Panc1 (cell line): ENCODE measurements around the gene HBS1L. TPM values are rescaled to one million over a fixed set of nuclear protein-coding genes. Genes with fewer than 3 reads are reported as not detected.

Experiments used
- ATAC-seq: fragments of 200-7000 bp; cut with Tn5 transposase; 2 replicates; pipeline ENCODE4 v1.9.1; 2020; ENCODE audit warnings: mild to moderate bottlenecking, moderate library complexity
- BruUV-seq: library from RNA; stranded (reverse); fragments of 400-500 nt; replicated peaks from 2 replicates; lab custom pipeline; 2021; lab: Mats Ljungman, UMichigan
- CTCF ChIA-PET: fragments of 300-600 bp; sonication (Branson Sonifier 250); formaldehyde crosslinking; loops from one replicate; lab custom pipeline; 2022; ENCODE audit warnings: antibody characterized with exemption; lab: Charles Lee
- POLR2A ChIA-PET: fragments of 300-600 bp; sonication (Branson Sonifier 250); formaldehyde crosslinking; loops from one replicate; lab custom pipeline; 2022; ENCODE audit warnings: antibody characterized with exemption; lab: Charles Lee
- DNase-seq: peaks from one replicate; pipeline ENCODE4 v3.0.0-alpha.2; 2010; ENCODE audit warnings: low read depth, low spot score
- H3K27ac ChIP-seq: 2 replicates; pipeline ENCODE4 v1.5.1; 2011; ENCODE audit warnings: mild to moderate bottlenecking, low read length, inconsistent platforms
- H3K27me3 ChIP-seq: fragments of 200-500 bp; sonication (Bioruptor generic); 2 replicates; pipeline ENCODE4 v1.6.0; 2014; ENCODE audit warnings: low read length, inconsistent platforms; ENCODE audit not compliant: control insufficient read depth, insufficient read depth
- H3K36me3 ChIP-seq: fragments of 200-500 bp; sonication (Bioruptor generic); 2 replicates; pipeline ENCODE4 v1.5.1; 2014; ENCODE audit warnings: inconsistent platforms, mild to moderate bottlenecking, low read length, moderate library complexity; ENCODE audit not compliant: control insufficient read depth, insufficient read depth
- H3K4me1 ChIP-seq: 2 replicates; pipeline ENCODE4 v1.5.1; 2011; ENCODE audit warnings: inconsistent platforms, mild to moderate bottlenecking, low read length, moderate library complexity; ENCODE audit not compliant: control insufficient read depth, insufficient read depth
- H3K4me3 ChIP-seq, 2 experiments: 2 replicates each; pipeline ENCODE4 v1.5.1; 2011 to 2012; ENCODE audit warnings: low read depth in 2 of 2, low read length in 2 of 2, mild to moderate bottlenecking in 2 of 2, inconsistent platforms in 1 of 2, moderate library complexity in 1 of 2
- H3K9me3 ChIP-seq: fragments of 200-500 bp; sonication (Bioruptor generic); 2 replicates; pipeline ENCODE4 v1.5.1; 2014; ENCODE audit warnings: low read depth, mild to moderate bottlenecking, inconsistent platforms, low read length, moderate library complexity; ENCODE audit not compliant: control insufficient read depth, insufficient read depth
- CTCF ChIP-seq: fragments of 450-650 bp; IDR thresholded peaks from 2 replicates; pipeline ENCODE4 v1.5.1; 2017; ENCODE audit warnings: mild to moderate bottlenecking
- POLR2AphosphoS5 ChIP-seq: IDR thresholded peaks from 2 replicates; pipeline ENCODE4 v1.6.1; 2012; ENCODE audit warnings: mild to moderate bottlenecking, low read depth, low read length, moderate library complexity
- REST ChIP-seq, 2 experiments: IDR thresholded peaks; 2 replicates each; pipeline ENCODE4 v1.6.1; 2011 to 2012; ENCODE audit warnings: low read depth in 2 of 2, control low read depth in 1 of 2, low read length in 1 of 2, mild to moderate bottlenecking in 1 of 2, moderate library complexity in 1 of 2; ENCODE audit not compliant: insufficient read depth in 1 of 2
- SIN3A ChIP-seq: IDR thresholded peaks from 2 replicates; pipeline ENCODE4 v1.6.1; 2012; ENCODE audit warnings: low read depth, mild to moderate bottlenecking, low read length, moderate library complexity, borderline replicate concordance; ENCODE audit not compliant: insufficient read depth
- TCF7L2 ChIP-seq: IDR thresholded peaks from 2 replicates; pipeline ENCODE4 v1.6.1; 2011; ENCODE audit warnings: mild to moderate bottlenecking, low read depth, low read length, inconsistent platforms
- in situ Hi-C: cut with HindIII; loops from 2 replicates; pipeline ENCODE4 v1.10.0; 2016; ENCODE audit warnings: low sequenced_read_pairs, low pct_unique_long_range_greater_than_20kb
- intact Hi-C: fragments of 100-400 bp; cut with micrococcal nuclease; formaldehyde crosslinking; loops from one replicate; pipeline ENCODE4 v1.10.0; 2022; ENCODE audit not compliant: unreplicated experiment
- total RNA-seq: library from RNA; stranded (reverse); gene quantifications from one replicate; pipeline ENCODE4 v1.2.1, GENCODE V29; 2021; ENCODE audit not compliant: unreplicated experiment

The HBS1L gene
- total RNA-seq, 1 experiment from 2014 or later = 79.2 TPM

DNA sequence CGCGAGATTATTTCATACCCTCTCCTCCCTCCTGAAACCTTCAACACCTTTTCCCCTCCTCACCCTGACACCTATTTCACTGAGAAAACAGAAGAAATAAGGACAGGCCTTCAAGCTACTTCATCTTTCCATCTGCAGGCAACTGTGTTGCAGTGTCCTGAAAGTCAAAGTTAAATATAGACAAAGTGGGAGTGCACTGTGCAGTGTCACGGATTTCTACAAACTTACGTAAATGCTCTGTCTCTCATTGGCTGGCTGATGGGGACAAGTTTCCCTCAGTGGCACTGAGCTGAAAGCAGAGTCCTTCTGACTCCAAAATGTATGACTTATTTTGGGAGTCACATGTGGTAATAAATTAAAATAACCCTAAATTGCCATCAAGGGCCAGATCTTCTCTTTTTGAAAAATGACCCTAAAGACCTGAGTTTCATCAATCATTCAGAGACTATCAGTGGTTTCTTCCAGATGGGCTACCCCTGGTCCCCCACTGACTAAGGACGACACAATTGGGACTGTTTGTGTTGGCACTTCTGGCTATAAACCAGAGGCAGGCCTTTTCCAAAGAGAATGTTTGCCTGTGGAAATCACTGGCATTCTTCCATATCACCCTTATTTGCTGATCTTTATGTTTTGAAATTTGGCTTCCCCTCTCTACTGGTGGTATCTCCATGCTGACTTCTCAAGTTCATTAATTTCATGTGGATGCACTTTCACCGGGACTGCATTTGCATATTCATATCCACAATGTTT, 126.3 kb downstream of the HBS1L start:
- no peaks in the 10 kb centered on the region for H3K36me3 ChIP-seq
- intact Hi-C loops (no loop called here), in situ Hi-C loops (no loop called here)
- no peaks in the 10 kb centered on the region for H3K4me1 ChIP-seq
- H3K27ac ChIP-seq = no peak overlapping the region
- H3K9me3 ChIP-seq = no peaks in the 10 kb centered on the region
- no peak for ATAC-seq
- POLR2A ChIA-PET = no interaction called here
- DNase-seq = no peak
- TF ChIP-seq REST (IDR thresholded peaks at IDR 0.05; ENCODE audit: insufficient read depth in 1 of 2, low read depth in 2 of 2, low read length in 1 of 2) (no peak), CTCF (no peak), SIN3A (no peak), POLR2AphosphoS5 (no peak), TCF7L2 (no peak)
- H3K27me3 ChIP-seq = no peaks in the 10 kb centered on the region
- CTCF ChIA-PET = no interaction called here
- no peak overlapping the region for H3K4me3 ChIP-seq
- no TSS peak for BruUV-seq

- DNase-seq (no peak), ATAC-seq (no peak)
- intact Hi-C loops = no loop called here
- ChIA-PET POLR2A (interaction anchor here (0.6 to 0.7 kb wide), 2 partner anchors 16 to 371 kb away, joined by 7 to 13 read pairs; no protein-coding TSS in a partner anchor), CTCF (no interaction called here)
- H3K36me3 ChIP-seq = no peaks in the 10 kb centered on the region
- no peak for TF ChIP-seq REST (IDR thresholded peaks at IDR 0.05; ENCODE audit: insufficient read depth in 1 of 2, low read depth in 2 of 2, low read length in 1 of 2)
- no peak for TF ChIP-seq TCF7L2
- TF ChIP-seq POLR2AphosphoS5 = no peak
- no peak for TF ChIP-seq CTCF
- TF ChIP-seq SIN3A = no peak
- H3K4me1 ChIP-seq = no peaks in the 10 kb centered on the region
- in situ Hi-C loops = no loop called here
- H3K4me3 ChIP-seq = no peak overlapping the region
- no peak overlapping the region for H3K27ac ChIP-seq
- BruUV-seq = no TSS peak
- no peaks in the 10 kb centered on the region for H3K9me3 ChIP-seq
- H3K27me3 ChIP-seq = no peaks in the 10 kb centered on the region
These were observed 128.8 kb downstream of the HBS1L start for GRCh38 chr6:134925800-134926199.
